HG03196 (cell line): ENCODE data around the gene TRAK1.
"Not testable (repeated sequence)": the region's sequence is repeated elsewhere in the genome, so short reads cannot be mapped to it uniquely, and the experiment has no call there.

ENCODE experiments used
- ATAC-seq: cut with Tn5 transposase; IDR thresholded peaks from one replicate; pipeline ENCODE4 v1.9.1; 2021; ENCODE audit not compliant: unreplicated experiment

TRAK1 gene

DNA sequence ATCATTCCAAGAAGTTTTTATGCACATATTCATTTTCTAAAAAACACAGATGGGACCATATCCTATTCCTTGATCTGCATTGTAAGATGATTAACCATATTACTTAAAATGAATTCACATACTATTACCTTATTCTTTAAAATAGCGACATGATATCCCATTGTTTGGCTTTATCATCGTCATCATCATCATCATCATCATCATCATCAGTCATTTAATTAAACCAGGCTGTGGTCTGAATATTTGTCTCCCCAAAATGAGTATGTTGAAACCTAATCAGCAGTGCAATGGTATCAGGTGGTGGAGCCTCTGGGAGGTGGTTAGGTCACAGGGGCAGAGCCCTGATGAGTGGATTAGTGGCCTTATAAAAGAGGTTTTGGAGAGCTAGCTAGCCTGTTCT lies 4.4 kb downstream of the TRAK1 start:
- no peak for ATAC-seq

DNA sequence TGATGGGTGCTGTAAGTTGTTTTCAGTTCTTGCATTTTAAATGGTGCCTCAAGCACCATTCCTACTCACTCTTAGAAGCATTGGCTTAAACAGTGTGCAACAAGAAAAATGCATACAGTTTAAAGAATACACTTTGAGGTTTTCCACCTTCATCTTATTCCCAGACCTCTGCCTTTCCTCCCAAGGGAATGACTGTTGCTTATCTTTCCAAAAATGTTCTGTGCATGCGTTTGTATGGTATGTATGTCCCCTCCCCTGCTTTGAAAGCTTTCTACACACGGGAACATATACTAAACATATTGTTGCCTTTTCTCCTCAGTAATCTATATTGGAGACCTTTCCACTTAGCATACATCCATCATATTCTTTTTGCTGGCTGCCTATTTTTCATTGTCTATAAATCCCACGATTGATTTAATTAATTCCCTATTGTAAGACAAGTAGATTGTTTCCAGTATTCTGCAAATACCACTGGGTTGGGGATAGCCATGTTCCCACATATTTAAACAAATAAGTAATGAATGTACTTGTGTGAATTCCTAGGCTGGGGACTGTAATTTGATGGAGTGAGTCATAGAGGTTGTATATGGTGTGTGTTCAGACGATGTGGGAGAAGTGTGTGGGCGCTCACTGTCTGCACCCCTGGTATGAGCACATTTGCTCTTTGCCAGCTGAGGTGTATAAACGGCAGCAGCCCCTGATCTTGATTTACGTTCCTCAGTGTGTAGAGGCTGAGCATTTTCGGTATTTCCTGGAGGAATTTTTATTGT lies 5.8 kb downstream of the TRAK1 start:
- no peak for ATAC-seq

DNA sequence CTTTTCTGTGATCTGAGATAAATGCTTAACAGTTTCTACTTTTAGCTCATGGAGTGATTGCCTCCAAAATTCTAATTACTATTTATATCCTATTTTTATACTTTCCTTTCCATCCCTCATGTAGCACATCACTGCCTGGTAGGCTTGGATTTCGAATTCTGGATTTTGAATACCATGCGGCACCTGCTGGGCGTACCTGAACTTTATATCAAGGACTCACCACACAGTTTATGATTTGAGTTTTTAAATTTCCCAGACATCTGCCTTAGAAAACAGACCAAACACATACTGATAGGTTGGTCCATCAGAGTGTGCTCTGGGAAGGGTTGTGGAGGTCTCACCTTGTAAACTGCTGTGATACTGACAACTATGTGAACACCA lies 6.4 kb downstream of the TRAK1 start:
- ATAC-seq: no peak

DNA sequence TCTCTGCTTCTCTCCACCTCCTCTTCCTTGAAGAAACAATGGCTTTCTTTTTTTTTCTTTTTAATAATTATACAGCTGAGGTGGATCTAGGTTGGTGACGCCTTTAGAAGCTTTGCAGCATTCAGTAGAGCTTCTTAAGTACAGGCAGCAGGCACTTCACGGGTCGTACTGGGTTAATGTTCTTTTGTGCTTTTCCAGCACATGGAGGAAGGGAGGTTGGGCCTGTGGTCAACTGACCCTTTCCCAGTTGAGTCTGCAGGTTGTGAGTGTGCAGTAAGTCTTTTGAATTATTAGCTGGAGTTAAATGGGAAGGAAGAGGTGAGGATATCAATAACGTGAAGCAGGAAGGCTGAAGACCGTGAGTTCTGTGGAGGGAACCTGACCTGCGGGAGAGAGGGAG lies 7.0 kb downstream of the TRAK1 start:
- ATAC-seq: no peak

DNA sequence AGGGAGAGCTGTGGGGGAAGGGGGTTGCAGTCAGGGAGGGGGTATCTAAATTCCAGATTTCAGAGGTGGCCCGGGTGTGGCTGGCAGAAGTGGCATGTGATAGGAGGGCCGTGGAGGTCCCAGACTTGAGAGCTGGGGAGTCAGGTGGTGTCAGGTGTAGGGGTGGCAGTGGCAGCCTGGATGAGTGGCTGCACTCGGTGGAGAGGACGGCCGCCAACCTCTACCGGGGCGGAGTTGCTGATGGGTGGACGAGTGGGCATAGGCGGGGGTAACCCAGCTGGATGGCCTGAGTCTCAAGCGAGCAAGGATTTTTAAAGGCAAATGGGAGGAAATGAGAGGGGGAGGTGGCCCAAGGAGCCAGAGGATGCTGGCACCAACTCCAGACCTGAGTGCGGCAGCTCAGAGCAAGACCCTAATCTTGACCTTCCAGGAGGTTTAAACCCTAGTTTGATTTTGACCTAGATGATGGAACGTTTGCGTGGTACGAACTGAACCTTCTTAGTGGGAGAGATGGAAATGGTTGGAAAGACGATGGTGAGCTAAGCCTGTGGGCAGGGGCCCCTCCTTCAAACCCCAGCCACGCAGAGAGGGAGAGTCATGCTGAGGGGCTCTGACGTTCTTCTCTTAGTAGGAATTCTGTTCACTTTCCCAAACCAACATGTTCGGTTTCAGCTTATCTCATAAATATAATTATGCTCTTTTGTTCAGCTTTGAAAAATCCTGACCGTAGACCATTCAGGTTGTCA lies 8.0 kb downstream of the TRAK1 start:
- no peak for ATAC-seq

DNA sequence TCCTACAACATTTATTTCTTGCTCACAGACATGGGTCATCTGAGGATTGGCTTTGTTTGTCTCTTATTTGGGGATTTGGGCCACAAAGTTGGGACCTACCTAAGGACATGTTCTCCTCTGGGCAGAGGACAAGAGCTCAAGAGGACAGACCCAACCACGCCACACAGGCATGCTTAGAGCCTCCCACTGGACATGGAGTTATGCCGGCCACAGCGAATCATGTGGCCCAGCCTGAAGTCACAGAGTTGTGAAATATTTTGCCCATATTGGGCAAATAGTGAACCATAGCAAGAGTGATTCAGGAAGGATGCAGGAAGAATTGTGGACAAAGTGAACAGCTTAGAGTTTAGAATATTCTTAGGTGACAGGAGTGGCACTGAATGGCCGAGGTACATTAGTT lies 9.9 kb downstream of the TRAK1 start:
- ATAC-seq: no peak

DNA sequence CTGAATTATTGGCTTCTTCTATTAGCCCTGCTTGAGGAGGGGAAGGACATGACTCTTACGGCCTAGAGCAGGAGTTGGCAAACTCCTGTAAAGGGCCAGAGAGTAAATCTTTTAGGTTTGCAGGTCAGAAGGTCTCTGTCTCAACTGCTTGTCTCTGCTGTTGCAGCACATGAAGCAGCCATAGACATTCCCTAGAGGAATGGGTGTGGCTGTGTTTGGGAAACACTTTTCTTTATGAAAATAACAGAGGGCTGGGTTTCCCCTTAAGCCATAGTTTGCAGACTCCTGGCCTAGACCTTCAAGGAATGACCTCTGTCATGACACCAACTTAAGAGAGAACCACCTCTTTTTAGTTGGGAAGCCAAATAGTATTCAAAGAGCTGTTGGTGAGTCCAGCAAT lies 10.3 kb downstream of the TRAK1 start:
- ATAC-seq: no peak

DNA sequence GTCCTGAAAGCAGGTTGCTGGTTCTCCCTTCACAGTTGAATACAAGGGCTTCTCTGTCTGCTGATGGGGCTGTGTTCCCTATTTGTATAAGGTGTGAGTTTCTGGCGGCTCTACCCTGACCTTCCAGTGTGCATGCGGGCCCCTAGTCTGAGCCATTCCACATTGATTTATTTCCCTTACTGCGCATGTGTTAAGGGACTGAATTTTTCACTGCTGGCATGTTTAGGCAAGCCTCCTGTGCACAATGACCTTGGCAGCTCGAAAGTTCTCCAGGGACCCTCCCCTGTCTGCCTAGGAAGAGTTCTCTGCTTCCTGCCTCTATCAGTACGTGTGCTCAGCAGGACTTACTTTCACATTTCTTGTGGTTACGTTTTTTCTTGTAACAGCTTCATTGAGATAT lies 11.4 kb downstream of the TRAK1 start:
- no peak for ATAC-seq

DNA sequence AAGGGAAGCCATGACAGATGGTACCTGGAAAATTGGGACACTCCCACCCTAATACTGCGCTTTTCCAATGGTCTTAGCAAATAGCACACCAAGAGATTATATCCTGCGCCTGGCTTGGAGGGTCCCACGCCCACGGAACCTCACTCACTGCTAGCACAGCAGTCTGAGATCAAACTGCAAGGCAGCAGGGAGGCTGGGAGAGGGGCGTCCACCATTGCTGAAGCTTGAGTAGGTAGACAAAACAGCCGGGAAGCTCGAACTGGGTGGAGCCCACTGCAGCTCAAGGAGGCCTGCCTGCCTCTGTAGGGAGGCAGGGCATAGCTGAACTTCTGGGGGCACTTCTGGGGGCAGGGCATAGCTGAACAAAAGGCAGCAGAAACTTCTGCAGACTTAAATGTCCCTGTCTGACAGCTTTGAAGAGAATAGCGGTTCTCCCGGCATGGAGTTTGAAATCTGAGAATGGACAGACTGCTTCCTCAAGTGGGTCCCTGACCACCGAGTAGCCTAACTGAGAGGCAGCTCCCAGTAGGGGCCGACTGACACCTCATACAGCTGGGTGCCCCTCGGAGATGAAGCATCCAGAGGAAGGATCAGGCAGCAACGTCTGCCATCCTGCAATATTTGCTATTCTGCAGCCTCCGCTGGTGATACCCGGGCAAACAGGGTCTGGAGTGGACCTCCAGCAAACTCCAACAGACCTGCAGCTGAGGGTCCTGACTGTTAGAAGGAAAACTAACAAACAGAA lies 12.9 kb downstream of the TRAK1 start:
- ATAC-seq: not testable (repeated sequence)

- not testable (repeated sequence) for ATAC-seq
Measured at GRCh38 chr3:42105994-42106393, 14.8 kb downstream of the TRAK1 start.

DNA sequence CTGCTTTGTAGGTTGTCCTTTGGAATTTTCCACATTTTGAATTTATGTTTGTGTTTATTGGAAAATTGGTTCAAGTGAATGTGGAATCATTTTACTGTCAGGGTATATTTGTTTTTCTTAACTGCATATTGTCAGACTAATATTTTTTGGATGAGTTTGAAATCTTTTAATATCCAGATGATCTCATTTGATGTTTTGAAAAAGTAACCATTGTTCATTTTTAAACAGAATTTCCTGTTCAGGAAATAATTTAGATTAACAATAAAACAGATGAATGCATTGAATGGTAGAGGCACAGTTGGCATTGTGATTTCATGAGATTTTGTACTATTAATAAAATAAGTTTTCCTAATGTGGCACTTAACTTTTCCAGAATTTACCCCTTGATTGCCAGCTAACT lies 15.5 kb downstream of the TRAK1 start:
- ATAC-seq: no peak

GRCh38 chr3:42110631-42111030 lies 19.5 kb downstream of the TRAK1 start:
- ATAC-seq: no peak

DNA sequence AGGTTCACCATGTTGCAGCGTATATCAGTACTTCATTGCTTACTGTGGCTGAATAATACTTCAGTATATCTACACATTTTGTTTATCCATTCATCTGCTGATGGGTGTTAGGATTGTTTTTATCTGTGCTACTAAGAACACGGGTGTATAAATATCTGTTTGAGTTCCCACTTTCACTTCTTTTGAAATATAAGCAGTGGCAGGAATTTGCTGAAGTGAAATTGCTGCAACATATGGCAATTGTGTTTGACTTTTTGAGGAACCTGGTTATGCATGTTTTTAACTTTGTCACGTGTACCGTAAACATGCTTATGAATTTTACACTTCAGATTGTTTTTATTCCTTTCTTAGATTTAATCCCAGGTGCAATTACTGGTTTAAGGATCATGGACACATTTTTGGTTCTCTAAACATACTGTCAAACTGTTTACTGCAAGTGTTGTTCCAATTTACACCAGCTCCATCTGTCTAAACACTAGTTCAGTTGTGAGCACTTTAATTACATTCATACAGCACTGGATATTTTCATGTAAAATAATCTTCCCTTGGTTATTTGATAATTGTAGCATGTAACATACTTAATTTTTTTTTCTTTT lies 23.1 kb downstream of the TRAK1 start:
- ATAC-seq: no peak

GRCh38 chr3:42115215-42115614 lies 24.1 kb downstream of the TRAK1 start:
- ATAC-seq: no peak

DNA sequence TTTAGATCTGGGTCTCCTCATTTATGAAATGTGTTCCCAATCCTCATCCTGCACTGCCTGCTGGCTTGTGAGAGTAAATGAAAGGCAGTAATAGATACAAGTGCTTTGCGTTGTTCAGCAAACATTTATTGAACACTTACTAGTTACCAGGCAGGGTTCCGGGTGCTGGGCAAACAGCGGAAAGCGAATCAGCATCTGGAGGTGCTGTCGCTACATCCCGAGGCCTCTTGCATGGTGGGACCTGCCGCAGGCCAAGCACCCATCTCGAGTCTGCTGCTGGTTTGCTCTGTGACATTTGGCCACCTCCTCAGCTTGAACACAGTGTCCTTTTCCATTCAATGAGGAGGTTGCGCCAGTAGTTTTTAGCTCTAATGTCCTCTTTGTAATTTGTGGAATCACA lies 24.8 kb downstream of the TRAK1 start:
- ATAC-seq: no peak

DNA sequence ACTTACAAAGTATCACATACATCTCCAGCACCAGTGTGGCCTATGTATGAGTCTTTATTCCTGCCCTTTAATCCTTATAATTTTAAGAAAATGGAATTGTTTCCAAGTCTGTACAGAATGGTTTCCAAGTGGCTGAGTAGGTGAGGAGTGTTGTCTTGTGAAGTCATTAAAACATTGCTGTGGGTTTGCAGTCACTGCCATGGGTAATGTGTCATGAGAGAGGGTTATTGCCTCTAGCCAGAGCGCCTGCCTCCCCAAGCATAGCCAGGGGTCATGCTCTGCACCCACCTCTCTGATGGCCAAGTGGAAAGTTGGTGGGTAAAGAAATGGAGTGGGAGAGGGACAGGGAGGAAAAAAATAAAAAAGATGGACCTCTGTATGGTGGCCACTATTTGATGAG lies 25.3 kb downstream of the TRAK1 start:
- no peak for ATAC-seq

GRCh38 chr3:42117175-42118008 lies 26.2 kb downstream of the TRAK1 start:
- ATAC-seq: no peak

DNA sequence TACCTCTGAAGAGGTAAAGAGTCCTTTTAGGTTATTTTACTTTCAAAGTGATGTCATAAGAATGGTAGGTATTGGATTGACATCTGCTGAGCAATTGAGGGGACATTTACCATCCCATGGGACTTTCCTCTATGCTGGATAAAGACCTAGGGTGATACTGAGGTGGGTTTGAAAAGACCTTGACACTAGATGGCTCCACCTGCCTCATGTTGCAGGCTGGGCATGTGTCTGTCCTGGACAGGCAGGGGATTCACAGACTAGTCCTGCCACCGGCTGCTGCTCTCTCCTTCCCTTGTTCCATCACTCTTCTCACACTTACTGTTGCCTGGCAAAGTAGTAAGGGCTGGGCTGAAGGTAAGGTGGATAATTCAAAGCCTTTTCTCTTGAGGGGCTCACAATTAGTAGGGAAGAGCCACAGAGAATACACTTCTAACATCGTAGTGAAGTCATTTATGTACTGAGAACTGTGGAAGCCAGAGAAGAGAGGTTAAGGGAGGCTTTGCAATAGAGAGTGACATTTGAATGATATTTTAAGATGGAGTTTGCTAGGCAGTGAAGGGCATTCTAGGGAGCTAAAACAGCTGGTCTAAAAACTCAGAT lies 27.7 kb downstream of the TRAK1 start:
- peak; percentile 65 for ATAC-seq

- no peak for ATAC-seq
Measured at GRCh38 chr3:42119561-42120355, 28.6 kb downstream of the TRAK1 start.
